ENCODE measurements around the gene HNRNPH3. TPM values are rescaled to one million over a fixed set of nuclear protein-coding genes. Genes with fewer than 3 reads are reported as not detected.
A peak's percentile ranks its signal among the peaks of the same experiment; 100 is the strongest.

Gene HNRNPH3, protein sequence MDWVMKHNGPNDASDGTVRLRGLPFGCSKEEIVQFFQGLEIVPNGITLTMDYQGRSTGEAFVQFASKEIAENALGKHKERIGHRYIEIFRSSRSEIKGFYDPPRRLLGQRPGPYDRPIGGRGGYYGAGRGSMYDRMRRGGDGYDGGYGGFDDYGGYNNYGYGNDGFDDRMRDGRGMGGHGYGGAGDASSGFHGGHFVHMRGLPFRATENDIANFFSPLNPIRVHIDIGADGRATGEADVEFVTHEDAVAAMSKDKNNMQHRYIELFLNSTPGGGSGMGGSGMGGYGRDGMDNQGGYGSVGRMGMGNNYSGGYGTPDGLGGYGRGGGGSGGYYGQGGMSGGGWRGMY
- polyA plus RNA-seq: 252 TPM
- long read RNA-seq, donor 1, transcript HNRNPH3-208 (7 exons, 2,704 nt): major isoform, 11 of 40 reads
- long read RNA-seq, donor 1, partial matches to known transcripts: 19 of 40 reads
- long read RNA-seq, donor 1, other reads (novel, unspliced or antisense): 0 of 40 reads
- long read RNA-seq, donor 2, transcript HNRNPH3-201 (10 exons, 2,339 nt): minor isoform, 12 of 98 reads
- long read RNA-seq, donor 2, transcript HNRNPH3-208 (7 exons, 2,704 nt): major isoform, 25 of 98 reads
- long read RNA-seq, donor 2, partial matches to known transcripts: 51 of 98 reads
- long read RNA-seq, donor 2, other reads (novel, unspliced or antisense): 5 of 98 reads
- long read RNA-seq, donor 3: 0 reads
- long read RNA-seq, donor 4, partial matches to known transcripts: 0 of 2 reads
- long read RNA-seq, donor 4, other reads (novel, unspliced or antisense): 0 of 2 reads
- long read RNA-seq, donor 5, transcript HNRNPH3-208 (7 exons, 2,704 nt): major isoform, 20 of 45 reads
- long read RNA-seq, donor 5, partial matches to known transcripts: 18 of 45 reads
- long read RNA-seq, donor 5, other reads (novel, unspliced or antisense): 0 of 45 reads
- long read RNA-seq, donor 6, transcript HNRNPH3-201 (10 exons, 2,339 nt): major isoform, 8 of 80 reads
- long read RNA-seq, donor 6, transcript HNRNPH3-208 (7 exons, 2,704 nt): minor isoform, 5 of 80 reads
- long read RNA-seq, donor 6, partial matches to known transcripts: 52 of 80 reads
- long read RNA-seq, donor 6, other reads (novel, unspliced or antisense): 10 of 80 reads
- long read RNA-seq, donor 7, transcript HNRNPH3-201 (10 exons, 2,339 nt): major isoform, 5 of 48 reads
- long read RNA-seq, donor 7, partial matches to known transcripts: 26 of 48 reads
- long read RNA-seq, donor 7, other reads (novel, unspliced or antisense): 5 of 48 reads
- long read RNA-seq, donor 8, transcript HNRNPH3-208 (7 exons, 2,704 nt): major isoform, 15 of 111 reads
- long read RNA-seq, donor 8, transcript HNRNPH3-201 (10 exons, 2,339 nt): minor isoform, 8 of 111 reads
- long read RNA-seq, donor 8, partial matches to known transcripts: 76 of 111 reads
- long read RNA-seq, donor 8, other reads (novel, unspliced or antisense): 6 of 111 reads
- long read RNA-seq, donor 9, transcript HNRNPH3-201 (10 exons, 2,339 nt): major isoform, 8 of 74 reads
- long read RNA-seq, donor 9, transcript HNRNPH3-208 (7 exons, 2,704 nt): major isoform, 8 of 74 reads
- long read RNA-seq, donor 9, partial matches to known transcripts: 49 of 74 reads
- long read RNA-seq, donor 9, other reads (novel, unspliced or antisense): 5 of 74 reads
- long read RNA-seq, donor 10, transcript HNRNPH3-202 (10 exons, 1,332 nt): minor isoform, 8 of 93 reads
- long read RNA-seq, donor 10, transcript HNRNPH3-201 (10 exons, 2,339 nt): minor isoform, 8 of 93 reads
- long read RNA-seq, donor 10, transcript HNRNPH3-208 (7 exons, 2,704 nt): major isoform, 10 of 93 reads
- long read RNA-seq, donor 10, partial matches to known transcripts: 56 of 93 reads
- long read RNA-seq, donor 10, other reads (novel, unspliced or antisense): 5 of 93 reads
- long read RNA-seq, donor 11, transcript HNRNPH3-201 (10 exons, 2,339 nt): major isoform, 7 of 52 reads
- long read RNA-seq, donor 11, partial matches to known transcripts: 35 of 52 reads
- long read RNA-seq, donor 11, other reads (novel, unspliced or antisense): 0 of 52 reads

DNA sequence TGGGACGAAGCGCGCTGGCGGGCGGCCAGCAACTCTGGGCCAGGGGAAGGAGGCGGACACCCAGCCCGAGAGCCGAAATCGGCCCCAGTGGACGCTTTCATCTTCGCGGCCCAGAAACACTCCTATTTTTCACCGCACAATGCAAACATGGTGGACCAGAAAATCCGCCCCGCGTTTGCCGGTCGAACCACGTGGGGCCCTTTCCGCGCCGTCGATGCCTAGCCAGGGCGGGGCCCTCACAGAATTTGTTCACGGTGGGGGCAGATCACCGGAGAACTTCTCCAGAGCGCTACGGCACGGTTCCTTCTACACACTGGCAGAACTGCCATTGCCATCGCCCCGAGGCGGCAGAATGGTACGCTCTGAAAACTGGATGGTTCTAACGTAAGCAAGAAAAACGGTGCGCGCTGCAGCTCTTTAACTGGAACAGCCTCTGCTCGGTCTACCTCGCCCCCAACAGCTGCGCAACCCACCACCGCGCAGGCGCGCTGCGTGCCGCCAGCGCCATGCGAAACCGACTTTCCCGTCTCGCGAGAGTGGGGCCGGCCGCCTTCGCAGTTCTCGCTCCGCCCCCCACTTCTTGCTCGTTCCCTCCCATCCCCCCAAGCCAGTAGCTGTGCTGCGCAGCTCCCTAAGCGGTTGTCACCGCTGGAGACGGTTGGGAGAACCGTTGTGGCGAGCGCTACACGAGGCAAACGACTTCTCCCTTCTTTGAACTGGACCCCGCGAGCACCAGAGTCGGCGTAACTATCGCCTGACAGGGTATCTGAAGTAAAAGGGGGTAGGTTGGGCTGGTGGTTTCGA is at the start of gene HNRNPH3:
Gene HNRNPH3, plus strand, starts transcription at position 610 of the 804 bp plus-strand sequence. CDS start 5,158 bp downstream, outside the sequence.
- no CpG with 5 or more reads among the region's 73 CpGs for WGBS (ENCODE audit: insufficient coverage, low lambda C conversion rate)
- Histone ChIP-seq H3K4me3 (ENCODE audit: low read length) (peak within 1 kb of the TSS; percentile 99), H3K4me1 (ENCODE audit: control insufficient read depth, insufficient read depth, low read length) (peaks cover 18% of the 10 kb centered on the region), H3K27ac (ENCODE audit: low read length) (peak within 1 kb of the TSS; percentile 91), H3K9me3 (ENCODE audit: control insufficient read depth, low read depth, low read length) (no peaks in the 10 kb centered on the region), H3K36me3 (ENCODE audit: control insufficient read depth, insufficient read depth, low read length) (no peaks in the 10 kb centered on the region), H3K27me3 (ENCODE audit: control insufficient read depth, insufficient read depth, low read length) (no peaks in the 10 kb centered on the region)
- peak; percentile 99 for DNase-seq

DNA sequence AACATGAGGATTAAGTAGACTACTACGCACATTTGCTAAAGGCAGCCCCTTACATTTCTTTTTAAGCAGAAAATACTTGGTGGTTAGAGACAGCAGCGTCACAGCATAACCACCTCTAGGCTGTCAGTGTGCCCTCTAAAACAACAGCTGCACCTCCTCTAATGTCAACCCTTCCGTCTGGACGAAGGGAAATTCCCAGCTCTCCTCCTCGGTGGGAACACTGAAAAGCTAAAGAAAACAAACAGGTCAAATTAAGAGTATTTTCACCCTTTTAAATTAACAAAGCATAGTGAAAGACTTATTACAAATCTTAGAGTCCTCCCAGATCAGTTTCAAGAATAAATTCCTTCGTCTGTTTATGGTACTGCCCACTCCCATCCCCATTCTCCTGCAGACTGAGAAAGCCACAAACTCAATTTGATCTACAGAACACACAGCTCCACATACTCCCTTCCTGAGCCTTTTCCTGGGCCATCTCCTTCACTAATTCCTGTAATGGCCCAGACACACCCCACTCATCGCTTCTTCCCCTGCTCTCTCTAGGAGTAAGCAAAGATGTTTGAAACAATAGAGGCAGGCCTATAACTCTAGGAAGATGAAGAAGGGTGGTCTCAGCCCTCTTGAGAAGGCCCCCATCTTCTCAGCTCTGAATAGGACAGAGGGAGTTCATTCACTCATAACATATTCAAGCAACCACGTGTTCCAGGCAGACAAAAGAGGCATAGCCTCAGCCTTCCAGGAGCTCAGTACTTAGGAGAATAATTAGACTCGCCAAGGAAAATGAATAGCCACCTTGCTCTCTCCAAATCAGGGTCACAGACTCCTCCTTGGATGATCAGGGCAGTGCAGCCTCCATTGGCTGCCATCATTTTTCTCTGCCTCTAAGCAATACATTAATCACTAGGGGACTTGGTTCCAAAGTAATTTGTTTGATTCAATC is 47.5 kb upstream of the HNRNPH3 start:
- Histone ChIP-seq H3K4me1 (ENCODE audit: control insufficient read depth, insufficient read depth, low read length) (no peaks in the 10 kb centered on the region), H3K4me3 (ENCODE audit: low read length) (no peak overlapping the region), H3K36me3 (ENCODE audit: control insufficient read depth, insufficient read depth, low read length) (peaks cover 57% of the 10 kb centered on the region), H3K27me3 (ENCODE audit: control insufficient read depth, insufficient read depth, low read length) (no peaks in the 10 kb centered on the region), H3K27ac (ENCODE audit: low read length) (no peak overlapping the region), H3K9me3 (ENCODE audit: control insufficient read depth, low read depth, low read length) (peaks cover 3% of the 10 kb centered on the region)
- WGBS (ENCODE audit: insufficient coverage, low lambda C conversion rate): 0% methylated on average over 1 of the region's 9 CpGs
- DNase-seq: no peak

DNA sequence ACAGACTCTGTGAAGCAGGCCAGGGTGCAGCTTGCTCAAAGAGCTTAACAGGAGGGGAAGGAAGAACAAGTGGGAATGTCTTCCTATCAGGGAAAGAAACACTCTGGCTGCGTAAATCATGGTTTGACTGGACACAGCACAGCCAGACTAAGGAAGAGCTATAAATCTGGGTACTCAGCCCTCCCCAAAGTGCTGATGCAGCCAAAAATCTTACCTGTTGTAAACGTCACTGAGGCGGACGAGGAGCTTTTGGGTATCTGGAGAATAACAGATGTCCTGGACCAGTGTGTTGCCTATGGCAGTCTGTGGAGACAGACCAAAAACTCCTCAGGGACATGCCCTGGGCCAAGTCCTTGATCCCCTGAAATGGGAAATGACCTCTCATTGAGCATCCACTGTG is 43.1 kb upstream of the HNRNPH3 start:
- Histone ChIP-seq H3K27me3 (ENCODE audit: control insufficient read depth, insufficient read depth, low read length) (no peaks in the 10 kb centered on the region), H3K36me3 (ENCODE audit: control insufficient read depth, insufficient read depth, low read length) (peaks cover 78% of the 10 kb centered on the region), H3K4me3 (ENCODE audit: low read length) (no peak overlapping the region), H3K4me1 (ENCODE audit: control insufficient read depth, insufficient read depth, low read length) (no peaks in the 10 kb centered on the region), H3K27ac (ENCODE audit: low read length) (no peak overlapping the region), H3K9me3 (ENCODE audit: control insufficient read depth, low read depth, low read length) (no peaks in the 10 kb centered on the region)
- no peak for DNase-seq
- WGBS (ENCODE audit: insufficient coverage, low lambda C conversion rate): no CpG with 5 or more reads among the region's 4 CpGs

DNA sequence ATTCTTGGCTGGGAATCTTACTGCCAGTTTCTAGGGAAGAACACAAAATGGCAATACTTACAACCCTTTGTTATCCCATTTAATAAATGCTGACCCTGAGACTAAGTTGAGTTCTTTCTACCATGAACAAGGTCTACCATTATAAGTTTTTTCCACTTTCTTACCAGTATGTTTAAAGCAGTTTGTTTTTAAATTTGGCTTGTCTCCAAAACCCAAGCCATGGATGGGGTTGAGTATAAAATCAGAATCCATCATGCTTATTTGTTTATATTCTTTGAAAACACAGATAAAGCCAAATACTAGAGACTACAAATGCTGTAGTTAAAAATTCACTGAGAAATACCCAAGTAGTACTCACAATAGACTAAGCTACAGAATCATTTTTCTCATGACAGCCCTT is 41.1 kb upstream of the HNRNPH3 start:
- Histone ChIP-seq H3K27ac (ENCODE audit: low read length) (no peak overlapping the region), H3K27me3 (ENCODE audit: control insufficient read depth, insufficient read depth, low read length) (no peaks in the 10 kb centered on the region), H3K9me3 (ENCODE audit: control insufficient read depth, low read depth, low read length) (no peaks in the 10 kb centered on the region), H3K36me3 (ENCODE audit: control insufficient read depth, insufficient read depth, low read length) (peaks cover 80% of the 10 kb centered on the region), H3K4me1 (ENCODE audit: control insufficient read depth, insufficient read depth, low read length) (no peaks in the 10 kb centered on the region), H3K4me3 (ENCODE audit: low read length) (no peak overlapping the region)
- DNase-seq: no peak

DNA sequence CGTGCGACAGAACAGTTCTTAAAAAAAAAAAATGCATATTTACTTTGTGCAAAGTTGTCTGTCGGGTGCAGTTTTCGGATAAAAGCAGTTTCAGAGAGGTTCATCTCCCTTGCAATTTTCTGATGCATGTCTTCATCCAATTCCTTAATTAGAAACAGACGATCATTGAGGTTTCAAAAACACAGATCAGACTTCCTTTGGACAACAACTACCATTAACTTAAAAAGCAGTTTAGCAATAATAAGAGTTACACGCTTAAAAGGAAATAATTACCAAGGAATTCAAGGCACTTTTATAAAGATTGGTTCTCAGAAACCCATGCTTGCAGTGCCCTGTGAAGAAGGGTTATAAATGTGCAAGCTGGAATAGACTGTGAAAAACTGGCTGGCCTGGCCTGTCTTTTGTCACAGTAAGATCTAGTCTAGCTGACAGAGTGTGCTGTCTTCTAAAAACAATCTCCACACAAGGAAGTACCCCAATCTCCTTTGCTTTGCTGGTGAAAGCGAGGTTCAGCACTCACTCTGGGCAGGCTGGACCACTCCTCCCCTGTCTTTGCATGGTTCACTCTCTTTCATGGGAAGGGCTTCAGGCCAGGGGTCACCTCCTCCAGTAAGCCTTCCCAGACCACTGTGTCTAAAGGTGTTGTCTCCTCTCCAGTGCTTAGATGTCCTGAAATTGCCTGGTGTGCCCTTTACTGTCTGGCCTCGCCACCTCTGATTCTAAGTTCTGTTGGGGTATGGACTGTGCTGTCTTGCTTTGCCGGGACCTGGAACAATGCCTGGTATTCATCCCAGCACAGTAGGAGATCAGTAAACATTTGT is 34.8 kb upstream of the HNRNPH3 start:
- H3K36me3 ChIP-seq (ENCODE audit: control insufficient read depth, insufficient read depth, low read length): peaks cover 51% of the 10 kb centered on the region
- H3K9me3 ChIP-seq (ENCODE audit: control insufficient read depth, low read depth, low read length): no peaks in the 10 kb centered on the region
- H3K27me3 ChIP-seq (ENCODE audit: control insufficient read depth, insufficient read depth, low read length): no peaks in the 10 kb centered on the region
- DNase-seq: no peak
- peaks cover 11% of the 10 kb centered on the region for H3K4me1 ChIP-seq (ENCODE audit: control insufficient read depth, insufficient read depth, low read length)
- WGBS (ENCODE audit: insufficient coverage, low lambda C conversion rate): 40% methylated on average over 1 of the region's 9 CpGs
- H3K4me3 ChIP-seq (ENCODE audit: low read length): no peak overlapping the region
- no peak overlapping the region for H3K27ac ChIP-seq (ENCODE audit: low read length)

DNA sequence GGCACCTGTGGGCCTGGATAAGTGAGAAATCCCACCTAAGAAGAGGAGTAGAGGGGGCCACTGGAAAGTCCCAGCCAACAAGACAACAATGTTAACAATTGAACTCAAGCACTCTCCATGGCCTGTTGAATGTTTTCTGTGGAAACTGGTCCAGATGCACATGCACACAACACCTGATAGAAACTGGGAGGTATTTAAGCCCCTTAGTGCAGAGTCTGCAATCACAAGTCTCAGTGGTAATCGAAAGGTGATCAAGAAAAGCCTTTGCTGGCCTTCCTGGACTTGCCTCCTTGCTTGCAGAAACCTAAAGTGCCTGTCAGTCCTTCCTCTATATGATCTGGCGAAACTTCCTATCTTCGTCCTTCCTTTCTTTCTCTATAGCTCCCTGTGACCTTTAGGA is 30.6 kb upstream of the HNRNPH3 start:
- no peak for DNase-seq
- H3K9me3 ChIP-seq (ENCODE audit: control insufficient read depth, low read depth, low read length): no peaks in the 10 kb centered on the region
- H3K36me3 ChIP-seq (ENCODE audit: control insufficient read depth, insufficient read depth, low read length): peaks cover 20% of the 10 kb centered on the region
- no peaks in the 10 kb centered on the region for H3K27me3 ChIP-seq (ENCODE audit: control insufficient read depth, insufficient read depth, low read length)
- no peak overlapping the region for H3K27ac ChIP-seq (ENCODE audit: low read length)
- no peak overlapping the region for H3K4me3 ChIP-seq (ENCODE audit: low read length)
- peaks cover 11% of the 10 kb centered on the region for H3K4me1 ChIP-seq (ENCODE audit: control insufficient read depth, insufficient read depth, low read length)
- whole genome bisulfite sequencing (ENCODE audit: insufficient coverage, low lambda C conversion rate): 100% methylated on average over 2 of the region's 3 CpGs

DNA sequence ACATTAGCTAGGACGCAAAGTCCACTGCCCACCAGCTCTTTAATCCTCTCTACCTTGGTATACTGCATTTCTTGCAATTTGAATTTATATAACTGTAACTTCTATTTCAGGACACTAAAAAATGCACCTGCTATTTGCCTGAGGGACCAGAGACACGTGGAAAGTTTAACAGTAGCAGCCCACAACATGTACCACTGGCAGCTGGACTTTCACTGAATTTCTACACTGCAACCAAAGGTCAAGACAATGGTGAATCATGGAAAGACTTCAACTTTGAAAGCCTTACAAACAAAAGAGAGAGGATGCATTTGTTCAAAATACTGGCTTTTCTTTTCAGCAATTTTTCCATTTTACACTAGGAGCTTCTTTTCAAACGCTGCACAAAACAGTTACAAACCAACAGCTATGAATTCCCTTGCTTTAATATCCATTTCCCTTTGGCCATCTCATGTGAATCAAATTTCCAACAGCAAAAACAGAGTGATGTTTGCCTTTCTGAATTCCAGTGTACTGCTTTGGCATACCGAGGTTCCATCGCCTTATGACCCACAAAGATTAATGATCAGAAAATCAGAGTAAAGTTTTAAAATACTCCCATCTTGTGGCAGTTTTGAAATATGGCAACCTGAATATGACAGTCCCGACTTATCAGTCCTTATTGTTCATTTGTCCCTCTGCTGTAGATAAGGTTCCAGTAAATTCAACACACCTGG is 29.9 kb upstream of the HNRNPH3 start:
- peaks cover 16% of the 10 kb centered on the region for H3K36me3 ChIP-seq (ENCODE audit: control insufficient read depth, insufficient read depth, low read length)
- no peak overlapping the region for H3K27ac ChIP-seq (ENCODE audit: low read length)
- DNase-seq: peak in 1 of 2 donors; percentile 47
- no peaks in the 10 kb centered on the region for H3K27me3 ChIP-seq (ENCODE audit: control insufficient read depth, insufficient read depth, low read length)
- no peak overlapping the region for H3K4me3 ChIP-seq (ENCODE audit: low read length)
- H3K9me3 ChIP-seq (ENCODE audit: control insufficient read depth, low read depth, low read length): no peaks in the 10 kb centered on the region
- WGBS (ENCODE audit: insufficient coverage, low lambda C conversion rate): 72% methylated on average over 3 of the region's 6 CpGs
- peaks cover 11% of the 10 kb centered on the region for H3K4me1 ChIP-seq (ENCODE audit: control insufficient read depth, insufficient read depth, low read length)

All from large intestine (tissue), 12 donors.